Epithelial cell of esophagus (primary cell): ENCODE measurements around the gene OR10G8.

ENCODE experiments used
- DNase-seq: peaks from one replicate; pipeline ENCODE4 v3.0.0; 2010; ENCODE audit warnings: low read depth
- H3K4me3 ChIP-seq: 2 replicates; pipeline ENCODE4 v1.5.1; 2011; ENCODE audit warnings: mild to moderate bottlenecking, low read length, control low read depth
- CTCF ChIP-seq: IDR thresholded peaks from 2 replicates; pipeline ENCODE4 v1.5.1; 2011; ENCODE audit warnings: low read depth, mild to moderate bottlenecking, low read length, control low read depth, inconsistent platforms; ENCODE audit not compliant: insufficient read depth; ENCODE audit errors: missing control alignments

OR10G8 gene

GRCh38 chr11:124039557-124039956 lies 13.0 kb downstream of the OR10G8 start:
- H3K4me3 ChIP-seq: no peak overlapping the region
- no peak for TF ChIP-seq CTCF
- DNase-seq: no peak

DNA sequence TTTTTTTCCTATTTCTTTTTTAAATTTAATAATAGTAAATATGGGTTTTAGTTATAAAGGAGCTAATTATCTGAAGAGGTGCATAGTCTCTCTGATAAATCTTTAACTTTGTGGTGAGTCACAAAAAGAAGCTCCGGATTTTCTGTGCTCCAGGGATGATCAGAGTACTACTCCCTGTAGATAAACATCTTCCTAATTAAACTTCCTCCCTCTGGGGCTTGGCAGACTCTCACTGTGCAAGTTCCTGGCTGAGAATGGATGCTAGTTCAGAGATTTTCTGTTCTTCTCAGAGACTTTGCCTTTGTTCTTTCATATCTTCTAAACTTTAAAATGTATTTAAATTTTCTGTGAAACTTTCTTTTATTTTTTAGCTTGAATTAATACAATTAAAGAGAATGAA lies 14.7 kb downstream of the OR10G8 start, which contains the start of gene OR10G7:
Gene OR10G7, minus strand, starts transcription at position 72 of the 400 bp plus-strand sequence. CDS start 2,324 bp downstream, outside the sequence.
- no peak for DNase-seq
- no peak within 1 kb of the TSS for H3K4me3 ChIP-seq
- no peak for TF ChIP-seq CTCF

GRCh38 chr11:124043420-124043819 lies 16.8 kb downstream of the OR10G8 start:
- DNase-seq: no peak
- no peak overlapping the region for H3K4me3 ChIP-seq
- TF ChIP-seq CTCF: no peak

GRCh38 chr11:124050748-124051147 lies 24.1 kb downstream of the OR10G8 start:
- peak; percentile 21 for DNase-seq

DNA sequence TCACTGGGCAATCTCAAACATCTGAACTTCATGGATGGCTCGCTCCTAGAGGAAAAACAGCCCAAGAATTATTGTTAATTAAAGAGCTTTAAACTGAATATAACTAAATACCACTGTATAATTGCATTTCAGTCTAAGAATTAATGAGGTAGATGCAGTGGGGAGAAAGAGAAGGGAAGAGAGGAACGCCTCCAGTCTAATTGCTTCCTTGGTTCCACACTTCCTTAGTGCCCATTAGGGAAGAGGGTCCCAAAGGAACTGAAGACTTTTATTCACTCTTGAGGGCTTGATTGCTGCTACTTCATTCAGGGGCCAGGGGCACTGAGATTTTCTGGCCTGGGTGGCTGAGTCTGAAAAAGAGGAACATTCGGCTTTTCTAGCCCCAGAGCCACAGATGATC lies 26.4 kb downstream of the OR10G8 start:
- TF ChIP-seq CTCF: no peak
- DNase-seq: no peak
- H3K4me3 ChIP-seq: no peak overlapping the region

More at GRCh38 chr11:124050748-124051147, 24.1 kb downstream of the OR10G8 start:
- H3K4me3 ChIP-seq: no peak overlapping the region
- TF ChIP-seq CTCF: no peak

GRCh38 chr11:124068601-124069110 lies 42.1 kb downstream of the OR10G8 start:
- H3K4me3 ChIP-seq: no peak overlapping the region
- no peak for TF ChIP-seq CTCF
- DNase-seq: no peak
